Ovary (tissue), 9 donors: ENCODE measurements around the gene TAP2. TPM values are rescaled to one million over a fixed set of nuclear protein-coding genes. Genes with fewer than 3 reads are reported as not detected.

ENCODE experiments used
- DNase-seq, 5 donors: peaks; one replicate each; pipeline ENCODE4 v3.0.0-alpha.2; 2019 to 2020
- H3K27ac ChIP-seq, 2 donors: fragments of 200-600 bp; one replicate each; pipeline versions ENCODE4 v1.5.1 to v1.8.0; 2019 to 2022
- H3K27me3 ChIP-seq: fragments of 200-600 bp; one replicate; pipeline ENCODE4 v1.8.0; 2022
- H3K36me3 ChIP-seq: fragments of 200-600 bp; sonication (generic); one replicate; pipeline ENCODE4 v1.5.1; 2019
- H3K4me1 ChIP-seq: one replicate; pipeline ENCODE4 v1.8.1; 2013; ENCODE audit warnings: mild to moderate bottlenecking, moderate library complexity; ENCODE audit not compliant: insufficient read depth
- H3K4me3 ChIP-seq: fragments of 200-600 bp; sonication (generic); one replicate; pipeline ENCODE4 v1.5.1; 2017
- H3K9me3 ChIP-seq, 2 donors: fragments of 200-600 bp in 1 of 2; sonication (generic) in 1 of 2; one replicate each; pipeline versions ENCODE4 v1.5.1 to v1.8.1; 2013 to 2019; ENCODE audit warnings: mild to moderate bottlenecking in 1 of 2, moderate library complexity in 1 of 2
- EP300 ChIP-seq: sonication (generic); formaldehyde crosslinking; IDR thresholded peaks from one replicate; pipeline ENCODE4 v1.6.1; 2017; ENCODE audit warnings: antibody characterized with exemption
- POLR2A ChIP-seq: fragments of 450-650 bp; IDR thresholded peaks from one replicate; pipeline ENCODE4 v1.6.1; 2017; ENCODE audit warnings: antibody characterized with exemption, mild to moderate bottlenecking, moderate library complexity
- WGBS, 3 donors: extraction: QIAGEN DNeasy Blood & Tissue Kit in 1 of 3; methylation state at CpG; one replicate each; pipeline versions ENCODE4 v1.1.5 to v1.1.7; 2013 to 2017; 5-methylcytosine and 5-hydroxymethylcytosine counted together
- intact Hi-C, 4 donors: fragments of 100-400 bp; cut with DNase I; formaldehyde crosslinking; loops; one replicate each; pipeline versions ENCODE4 v1.11.0 to v1.15.1; 2022 to 2023
- polyA plus RNA-seq, 2 donors: library from polyadenylated mRNA; stranded (reverse); fragments of 200-250 nt in 1 of 2; fragments of 350-450 nt in 1 of 2; fragmentation: Illumina TruSeq in 1 of 2; extraction: RNeasy Lipid Tissue Mini Kit (QIAGEN cat#74804) in 1 of 2; gene quantifications; one replicate each; pipeline ENCODE4 v1.2.3, GENCODE V29; 2013 to 2014
- total RNA-seq, 7 donors: library from RNA; depleted of rRNA in 2 of 7; stranded (reverse); fragments of >200 nt in 2 of 7; fragmentation: NEBNext Ultra II Directional in 3 of 7; extraction: Animal tissue kit (Norgen Biotek cat#: 25700) in 3 of 7; gene quantifications; one replicate each; pipeline versions ENCODE4 v1.1.0 to v1.2.4, GENCODE V29; 2016 to 2023
- TF ChIP-seq, protein P1 (sequence below), 3 donors: fragments of 450-650 bp in 2 of 3; fragments of 200-600 bp in 1 of 3; IDR thresholded peaks; one replicate each; pipeline versions ENCODE4 v1.5.1 to v1.8.0; 2016 to 2022; ENCODE audit warnings: antibody characterized with exemption in 3 of 3, mild to moderate bottlenecking in 1 of 3
- donor health status: DM: no; HTN: no; CAD: no; lungs with moderate emphysema.
- donor health status: DM: no; HTN: no; CAD: no.
- donor health status: Bipolar disorder and iron deficiency.
- donor health status: DM: yes; HTN: yes; CAD: no.
- donor health status: DM: no; HTN: no; CAD: no.
- donor health status: DM: yes; HTN: yes; CAD: no.

The TAP2 gene
- total and polyA plus RNA-seq, 9 donors: 8.9 to 23.8 (median 17.9) TPM

DNA sequence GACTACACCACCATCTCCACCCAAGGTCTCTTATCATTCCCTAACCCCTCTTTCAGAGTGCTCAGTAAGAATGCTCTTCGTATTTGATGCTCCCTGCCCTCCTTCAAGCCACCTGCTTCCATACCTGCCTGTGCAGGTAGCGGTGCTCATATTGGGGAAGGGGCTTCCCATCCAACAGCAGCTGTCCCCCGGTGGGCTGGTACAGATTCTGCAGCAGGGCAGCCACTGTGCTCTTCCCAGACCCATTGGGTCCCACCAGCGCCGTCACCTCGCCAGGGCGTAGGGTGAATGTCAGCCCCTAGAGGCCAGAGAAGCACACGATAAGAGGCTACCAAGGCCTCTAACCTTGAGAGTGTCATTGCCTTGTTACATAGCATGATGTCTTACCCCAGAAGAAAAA, 9.3 kb upstream of the TAP2 start:
- no peaks in the 10 kb centered on the region for H3K27me3 ChIP-seq
- H3K4me1 ChIP-seq: peaks cover 7% of the 10 kb centered on the region
- TF ChIP-seq, protein P1, sequence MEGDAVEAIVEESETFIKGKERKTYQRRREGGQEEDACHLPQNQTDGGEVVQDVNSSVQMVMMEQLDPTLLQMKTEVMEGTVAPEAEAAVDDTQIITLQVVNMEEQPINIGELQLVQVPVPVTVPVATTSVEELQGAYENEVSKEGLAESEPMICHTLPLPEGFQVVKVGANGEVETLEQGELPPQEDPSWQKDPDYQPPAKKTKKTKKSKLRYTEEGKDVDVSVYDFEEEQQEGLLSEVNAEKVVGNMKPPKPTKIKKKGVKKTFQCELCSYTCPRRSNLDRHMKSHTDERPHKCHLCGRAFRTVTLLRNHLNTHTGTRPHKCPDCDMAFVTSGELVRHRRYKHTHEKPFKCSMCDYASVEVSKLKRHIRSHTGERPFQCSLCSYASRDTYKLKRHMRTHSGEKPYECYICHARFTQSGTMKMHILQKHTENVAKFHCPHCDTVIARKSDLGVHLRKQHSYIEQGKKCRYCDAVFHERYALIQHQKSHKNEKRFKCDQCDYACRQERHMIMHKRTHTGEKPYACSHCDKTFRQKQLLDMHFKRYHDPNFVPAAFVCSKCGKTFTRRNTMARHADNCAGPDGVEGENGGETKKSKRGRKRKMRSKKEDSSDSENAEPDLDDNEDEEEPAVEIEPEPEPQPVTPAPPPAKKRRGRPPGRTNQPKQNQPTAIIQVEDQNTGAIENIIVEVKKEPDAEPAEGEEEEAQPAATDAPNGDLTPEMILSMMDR (IDR thresholded peaks at IDR 0.05): no peak
- no peak for TF ChIP-seq POLR2A
- no peak for TF ChIP-seq EP300
- no peaks in the 10 kb centered on the region for H3K9me3 ChIP-seq
- DNase-seq: no peak
- intact Hi-C loops: no loop called here
- WGBS, 3 donors: 84 to 90% (median 85%) methylated on average over 8 of the region's 8 CpGs
- H3K4me3 ChIP-seq: no peak overlapping the region
- no peaks in the 10 kb centered on the region for H3K36me3 ChIP-seq
- no peak overlapping the region for H3K27ac ChIP-seq

DNA sequence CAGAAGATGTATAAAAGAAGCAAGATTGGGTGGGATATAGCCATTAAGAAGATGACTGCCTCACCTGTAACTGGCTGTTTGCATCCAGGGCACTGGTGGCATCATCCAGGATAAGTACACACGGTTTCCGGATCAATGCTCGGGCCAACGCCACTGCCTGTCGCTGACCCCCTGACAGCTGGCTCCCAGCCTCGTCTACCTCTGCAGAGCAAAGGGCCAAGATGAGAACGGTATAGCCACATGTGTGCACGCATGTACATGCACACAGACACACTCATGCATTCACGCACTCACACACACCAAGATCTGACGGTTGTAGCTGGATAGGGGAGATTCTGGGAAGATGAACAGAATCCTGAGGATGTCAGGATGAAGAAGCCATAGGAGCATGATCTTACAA, 8.5 kb upstream of the TAP2 start:
- Histone ChIP-seq H3K4me1 (peaks cover 7% of the 10 kb centered on the region), H3K36me3 (no peaks in the 10 kb centered on the region)
- TF ChIP-seq, protein P1 (IDR thresholded peaks at IDR 0.05): no peak
- no peak for TF ChIP-seq EP300
- TF ChIP-seq POLR2A: no peak

DNA sequence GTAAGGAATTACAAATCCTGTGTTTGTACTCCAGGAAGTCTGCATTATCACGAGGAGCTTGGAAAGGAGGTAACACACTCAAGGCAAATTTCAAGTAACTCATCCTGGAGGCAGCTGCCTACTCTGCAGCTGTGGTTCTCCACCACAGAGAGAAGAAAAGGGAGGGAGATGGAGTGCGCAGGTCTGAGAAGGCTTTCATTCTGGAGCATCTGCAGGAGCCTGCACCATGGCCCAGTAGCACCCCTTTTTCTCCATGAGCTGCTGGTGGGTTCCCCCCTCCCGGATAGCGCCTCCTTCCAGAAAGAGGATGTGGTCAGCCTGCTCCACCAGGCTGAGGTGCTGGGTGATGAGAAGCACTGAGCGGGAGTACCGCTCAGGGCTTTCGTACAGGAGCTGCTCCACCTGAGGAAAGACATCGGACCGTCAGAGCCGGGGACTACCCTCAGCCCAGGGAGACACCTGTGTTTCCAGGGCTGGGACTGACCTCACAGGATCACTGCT, 6.9 kb upstream of the TAP2 start:
- intact Hi-C loops: no loop called here
- peaks cover 5% of the 10 kb centered on the region for H3K4me1 ChIP-seq
- no peak for DNase-seq

More for the DNA sequence above, 8.5 kb upstream of the TAP2 start:
- intact Hi-C loops: no loop called here
- Histone ChIP-seq H3K27ac (no peak overlapping the region), H3K9me3 (no peaks in the 10 kb centered on the region), H3K4me3 (no peak overlapping the region), H3K27me3 (no peaks in the 10 kb centered on the region)
- DNase-seq: no peak
- WGBS, 3 donors: 88 to 92% (median 89%) methylated on average over 10 of the region's 10 CpGs

DNA sequence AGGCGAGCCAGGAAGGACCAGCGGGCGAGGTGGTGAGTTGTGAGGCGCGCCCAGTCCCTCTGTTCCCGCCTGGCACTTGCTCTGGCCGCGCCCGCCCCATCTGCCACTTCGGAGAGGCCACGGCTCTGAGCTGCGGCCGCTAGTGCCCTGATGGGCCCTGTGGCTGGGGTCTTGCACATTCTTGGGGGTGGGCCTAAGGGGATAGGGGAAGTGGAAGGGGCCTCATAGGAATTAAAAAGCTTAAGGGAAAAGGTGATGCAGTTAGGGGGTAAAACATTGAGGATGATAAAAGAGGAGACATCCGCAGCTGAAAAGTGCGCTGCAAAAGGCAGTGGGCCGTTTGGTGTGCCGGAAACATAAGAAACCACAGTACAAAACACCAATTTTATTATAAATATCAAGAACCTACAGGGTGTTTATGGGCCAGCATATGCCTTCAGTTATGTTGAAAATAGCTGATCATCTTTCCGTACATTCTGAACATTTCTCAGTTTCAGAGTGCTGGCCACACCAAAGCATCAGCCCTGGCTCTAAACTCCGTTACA, 6.4 kb upstream of the TAP2 start:
- H3K4me3 ChIP-seq: peak overlapping the region; percentile 73
- no peaks in the 10 kb centered on the region for H3K36me3 ChIP-seq
- TF ChIP-seq POLR2A (no peak), EP300 (no peak)
- TF ChIP-seq, protein P1 (IDR thresholded peaks at IDR 0.05): no peak

More for the DNA sequence above, 6.9 kb upstream of the TAP2 start:
- no peaks in the 10 kb centered on the region for H3K27me3 ChIP-seq
- peak overlapping the region in 1 of 2 donors; percentile 92 for H3K27ac ChIP-seq
- no peak overlapping the region for H3K4me3 ChIP-seq
- no peaks in the 10 kb centered on the region for H3K36me3 ChIP-seq
- WGBS, 3 donors: 78 to 84% (median 79%) methylated on average over 10 of the region's 10 CpGs
- H3K9me3 ChIP-seq: no peaks in the 10 kb centered on the region
- TF ChIP-seq POLR2A (no peak), EP300 (no peak)
- TF ChIP-seq, protein P1 (IDR thresholded peaks at IDR 0.05): no peak

More for the DNA sequence above, 6.4 kb upstream of the TAP2 start:
- no peak for DNase-seq
- peak overlapping the region; percentile 91 to 92 for H3K27ac ChIP-seq
- peaks cover 5% of the 10 kb centered on the region for H3K4me1 ChIP-seq
- H3K27me3 ChIP-seq: no peaks in the 10 kb centered on the region
- WGBS, 3 donors: 34 to 36% (median 34%) methylated on average over 19 of the region's 19 CpGs
- H3K9me3 ChIP-seq: no peaks in the 10 kb centered on the region
- intact Hi-C loops: no loop called here
